ENCODE data around the gene SH2D1B.

- no peak for TF ChIP-seq POLR2A (IDR thresholded peaks at IDR 0.05; ENCODE audit: low read depth, low read length)
- TF ChIP-seq TAF1 (IDR thresholded peaks at IDR 0.05; ENCODE audit: borderline replicate concordance, low read depth, low read length): no peak
- no peak for TF ChIP-seq POLR2AphosphoS5 (IDR thresholded peaks at IDR 0.05; ENCODE audit: low read depth, low read length)
These were observed 42.4 kb downstream of the SH2D1B start for GRCh38 chr1:162369571-162369970.
